Raji (cell line): ENCODE data around the gene ATXN2L.

Experiments
- POLR2A ChIP-seq: IDR thresholded peaks from 2 replicates; pipeline ENCODE4 v1.6.1; 2011; ENCODE audit warnings: low read depth, low read length, control low read depth; ENCODE audit not compliant: insufficient read depth

The ATXN2L gene

DNA sequence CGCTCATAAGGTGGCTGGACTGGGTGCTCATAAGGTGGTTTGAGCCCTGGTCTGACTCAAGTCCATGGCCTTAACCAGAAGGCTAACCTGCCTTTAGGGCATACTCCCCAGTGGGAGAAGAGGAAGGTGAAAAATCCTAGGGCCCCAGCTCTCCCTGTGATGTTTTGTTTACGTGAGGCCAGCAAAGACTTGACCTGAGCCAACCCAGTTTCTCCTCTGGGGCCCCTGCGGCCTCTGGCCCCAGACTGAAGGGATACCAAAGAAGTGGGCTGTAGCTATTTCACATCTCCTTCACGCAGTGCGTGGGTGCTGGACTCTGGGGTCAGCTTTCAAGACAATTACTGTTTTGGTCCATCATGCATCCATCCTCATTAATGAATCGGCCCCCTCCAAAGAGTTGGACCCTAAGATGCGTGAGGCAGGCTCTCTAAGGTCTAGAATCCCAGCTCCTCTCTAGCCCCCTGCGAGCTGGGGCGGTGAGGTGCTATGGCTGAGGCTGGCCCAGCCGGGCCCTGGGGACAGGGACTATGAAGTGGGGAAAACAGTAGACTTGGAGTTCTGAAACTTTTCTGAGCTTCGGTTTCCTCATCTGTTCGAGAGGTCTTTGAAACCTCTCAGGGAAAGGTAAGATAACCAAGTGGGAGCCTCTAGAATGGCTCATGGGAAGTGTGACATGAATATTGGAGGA is 42.3 kb downstream of the ATXN2L start:
- no peak for TF ChIP-seq POLR2A

DNA sequence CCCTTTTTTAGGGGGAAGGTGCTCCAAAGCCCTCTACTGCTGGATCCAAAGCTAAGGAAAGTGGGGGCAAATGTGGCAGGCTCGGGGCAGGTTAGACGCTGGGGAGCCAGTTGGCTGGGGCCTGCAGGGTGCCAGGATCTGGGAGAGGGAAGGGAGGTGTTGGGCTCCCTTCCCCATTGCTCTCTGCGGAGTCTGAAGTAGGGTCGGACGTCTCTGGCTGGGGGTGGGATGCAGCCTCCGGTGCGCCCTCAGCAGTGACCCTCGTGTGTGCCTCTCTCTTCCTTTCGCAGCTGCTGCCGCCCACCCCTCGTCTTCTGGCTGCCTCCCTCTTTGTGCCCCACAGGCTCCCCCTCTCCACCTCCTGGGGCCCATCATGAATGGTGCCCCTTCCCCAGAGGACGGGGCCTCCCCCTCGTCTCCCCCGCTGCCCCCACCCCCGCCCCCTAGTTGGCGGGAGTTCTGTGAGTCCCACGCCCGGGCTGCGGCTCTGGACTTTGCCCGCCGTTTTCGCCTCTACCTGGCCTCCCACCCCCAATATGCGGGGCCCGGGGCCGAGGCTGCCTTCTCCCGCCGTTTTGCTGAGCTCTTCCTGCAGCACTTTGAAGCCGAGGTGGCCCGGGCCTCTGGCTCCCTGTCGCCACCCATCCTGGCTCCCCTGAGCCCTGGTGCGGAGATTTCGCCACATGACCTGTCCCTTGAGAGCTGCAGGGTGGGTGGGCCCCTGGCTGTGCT is 43.1 kb downstream of the ATXN2L start:
- no peak for TF ChIP-seq POLR2A

DNA sequence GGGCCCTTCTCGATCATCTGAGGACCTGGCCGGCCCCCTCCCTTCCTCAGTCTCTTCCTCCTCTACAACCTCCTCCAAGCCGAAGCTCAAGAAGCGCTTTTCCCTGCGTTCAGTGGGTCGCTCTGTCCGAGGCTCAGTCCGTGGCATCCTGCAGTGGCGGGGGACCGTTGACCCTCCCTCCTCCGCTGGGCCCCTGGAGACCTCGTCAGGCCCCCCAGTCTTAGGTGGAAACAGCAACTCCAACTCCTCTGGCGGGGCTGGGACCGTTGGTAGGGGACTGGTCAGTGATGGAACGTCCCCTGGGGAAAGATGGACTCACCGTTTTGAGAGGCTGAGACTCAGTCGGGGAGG is 43.6 kb downstream of the ATXN2L start:
- TF ChIP-seq POLR2A = no peak

DNA sequence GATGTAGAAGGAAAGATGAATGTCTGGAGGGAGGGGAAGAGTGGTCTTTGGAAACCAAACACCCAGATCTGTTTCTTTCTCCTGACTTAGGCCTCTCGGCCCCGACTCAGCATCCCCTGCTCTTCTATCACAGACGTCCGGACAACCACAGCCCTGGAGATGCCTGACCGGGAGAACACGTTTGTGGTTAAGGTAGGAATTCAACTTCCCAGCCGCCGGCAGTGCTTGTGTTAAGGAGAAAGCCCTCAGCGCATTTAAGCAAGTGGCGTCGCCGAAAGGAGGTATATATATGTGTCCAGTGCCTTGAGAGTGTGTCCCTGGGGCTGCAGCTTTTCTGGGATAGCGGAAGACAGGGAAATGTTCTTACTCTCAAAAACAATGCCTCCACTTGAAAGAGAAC is 44.4 kb downstream of the ATXN2L start:
- TF ChIP-seq POLR2A = no peak

DNA sequence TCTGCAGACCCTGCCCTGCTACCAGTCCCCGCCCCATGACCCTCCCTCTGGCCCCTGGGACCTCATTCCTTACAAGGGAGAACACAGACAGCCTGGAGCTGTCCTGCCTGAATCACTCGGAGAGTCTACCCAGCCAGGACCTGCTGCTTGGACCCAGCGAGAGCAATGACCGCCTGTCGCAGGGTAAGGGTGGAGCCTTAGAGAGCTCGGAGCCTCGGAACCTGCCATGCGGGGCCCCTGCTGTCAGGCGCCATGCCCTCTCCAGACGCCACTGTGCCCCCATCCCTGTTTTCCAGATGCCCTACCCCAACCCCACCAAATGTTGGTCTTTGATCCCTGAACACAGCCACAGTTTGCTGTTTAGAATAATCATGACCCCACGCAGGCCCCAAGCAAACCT is 46.4 kb downstream of the ATXN2L start:
- TF ChIP-seq POLR2A = no peak

DNA sequence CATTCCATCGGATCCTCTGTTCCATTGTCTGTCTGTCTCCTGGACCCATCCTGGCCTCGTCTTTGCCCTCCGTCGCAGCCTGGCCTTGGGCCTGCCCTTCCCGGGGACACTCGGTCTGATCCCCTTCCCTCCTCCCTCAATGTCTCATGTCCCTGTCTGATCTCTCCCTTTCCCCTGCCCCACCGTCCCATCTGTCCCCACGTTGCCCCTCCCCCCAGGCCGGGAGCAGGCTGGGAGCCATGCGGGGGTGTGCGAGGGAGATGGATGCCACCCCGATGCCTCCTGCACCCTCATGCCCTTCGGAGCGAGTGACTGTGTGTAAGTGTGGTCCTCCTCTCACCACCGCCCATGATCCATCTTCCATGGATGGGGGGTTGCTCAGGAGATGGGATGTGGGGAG is 50.2 kb downstream of the ATXN2L start:
- TF ChIP-seq POLR2A = no peak

DNA sequence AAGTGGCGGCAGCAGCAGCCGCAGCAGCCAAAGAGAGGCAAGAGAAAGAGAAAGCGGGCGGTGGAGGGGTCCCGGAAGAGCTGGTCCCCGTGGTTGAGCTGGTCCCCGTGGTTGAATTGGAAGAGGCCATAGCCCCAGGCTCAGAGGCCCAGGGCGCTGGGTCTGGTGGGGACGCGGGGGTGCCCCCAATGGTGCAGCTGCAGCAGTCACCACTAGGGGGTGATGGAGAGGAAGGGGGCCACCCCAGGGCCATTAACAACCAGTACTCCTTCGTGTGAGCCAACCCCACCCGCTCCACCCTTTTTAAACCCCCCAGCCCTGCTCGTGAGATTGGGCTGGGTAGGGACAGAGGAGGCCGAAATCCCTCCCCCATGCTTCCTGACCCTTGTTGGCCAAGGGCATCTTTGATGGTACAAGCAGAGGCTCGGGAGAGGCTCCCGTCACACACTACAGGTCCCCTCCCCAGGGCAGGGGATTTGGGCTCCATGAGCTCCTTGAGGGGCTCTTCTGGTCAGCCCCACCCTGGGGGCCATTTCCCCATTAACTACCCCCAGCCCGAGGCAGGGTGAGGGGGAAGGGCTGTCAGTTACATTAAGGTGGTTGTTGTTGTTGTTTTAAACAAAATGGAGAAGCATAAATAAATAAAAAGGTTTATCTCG is 50.9 kb downstream of the ATXN2L start:
- TF ChIP-seq POLR2A = no peak

DNA sequence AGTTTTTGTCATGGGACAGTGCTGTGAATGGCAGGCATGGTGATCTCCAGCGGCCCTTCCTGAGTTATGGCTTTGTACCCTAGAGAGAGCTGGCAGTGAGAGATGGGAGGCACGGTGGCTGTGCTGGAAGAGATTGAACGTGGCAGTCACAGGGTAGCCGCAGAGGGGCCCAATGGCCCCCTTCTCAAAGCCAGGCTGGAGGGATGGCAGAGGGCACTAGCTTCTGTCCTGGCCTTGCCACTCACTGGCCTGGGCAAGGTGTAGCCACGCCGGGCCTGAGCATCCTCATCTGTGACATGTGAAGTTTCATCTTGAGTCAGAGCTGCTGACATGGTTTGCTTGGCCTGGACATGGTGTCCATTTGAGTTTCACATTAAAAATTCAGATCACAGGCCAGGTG is 51.6 kb downstream of the ATXN2L start:
- no peak for TF ChIP-seq POLR2A

DNA sequence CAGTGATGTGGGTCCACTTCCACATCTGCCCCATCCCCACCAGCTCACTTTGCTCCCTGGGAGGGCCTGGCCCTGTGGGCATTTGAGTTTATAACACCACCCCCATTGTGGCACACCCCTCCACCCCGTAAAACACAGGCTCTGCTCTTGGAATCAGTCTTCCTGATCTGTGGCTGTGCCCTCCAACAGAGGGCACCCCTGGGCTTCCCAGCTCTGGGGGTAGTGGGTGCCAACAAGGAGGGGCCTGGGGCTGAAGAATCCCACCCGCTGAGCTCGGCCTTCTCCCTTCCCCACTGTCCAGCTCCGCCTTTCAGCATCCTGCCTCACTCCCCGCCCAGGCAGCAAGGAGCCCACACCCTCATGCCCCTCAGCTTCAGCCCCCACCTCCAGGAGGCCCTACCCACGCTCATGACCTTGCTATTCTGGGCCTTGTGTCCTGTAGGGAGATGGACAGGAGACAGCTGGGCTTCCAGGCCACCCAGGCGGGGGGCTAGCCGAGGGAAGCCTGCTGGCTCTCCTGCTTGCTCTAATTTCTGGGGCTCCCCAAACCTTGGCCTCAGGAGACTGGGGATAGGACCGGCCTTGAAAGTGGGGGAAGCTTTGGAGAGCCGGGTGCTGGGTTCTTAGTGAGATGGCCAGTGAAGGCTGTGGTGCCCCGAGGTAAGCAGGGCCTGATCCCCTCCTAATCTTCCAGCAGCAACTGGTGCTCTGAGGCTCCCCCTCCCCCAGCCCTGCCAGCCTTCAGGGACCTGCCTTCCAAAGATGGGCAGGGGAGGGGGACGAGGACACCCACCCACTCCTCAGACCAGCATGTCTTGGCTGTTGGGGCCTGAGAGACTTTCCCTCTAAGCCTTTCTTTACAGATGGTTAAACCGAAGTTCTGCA is 52.6 kb downstream of the ATXN2L start:
- TF ChIP-seq POLR2A = no peak

DNA sequence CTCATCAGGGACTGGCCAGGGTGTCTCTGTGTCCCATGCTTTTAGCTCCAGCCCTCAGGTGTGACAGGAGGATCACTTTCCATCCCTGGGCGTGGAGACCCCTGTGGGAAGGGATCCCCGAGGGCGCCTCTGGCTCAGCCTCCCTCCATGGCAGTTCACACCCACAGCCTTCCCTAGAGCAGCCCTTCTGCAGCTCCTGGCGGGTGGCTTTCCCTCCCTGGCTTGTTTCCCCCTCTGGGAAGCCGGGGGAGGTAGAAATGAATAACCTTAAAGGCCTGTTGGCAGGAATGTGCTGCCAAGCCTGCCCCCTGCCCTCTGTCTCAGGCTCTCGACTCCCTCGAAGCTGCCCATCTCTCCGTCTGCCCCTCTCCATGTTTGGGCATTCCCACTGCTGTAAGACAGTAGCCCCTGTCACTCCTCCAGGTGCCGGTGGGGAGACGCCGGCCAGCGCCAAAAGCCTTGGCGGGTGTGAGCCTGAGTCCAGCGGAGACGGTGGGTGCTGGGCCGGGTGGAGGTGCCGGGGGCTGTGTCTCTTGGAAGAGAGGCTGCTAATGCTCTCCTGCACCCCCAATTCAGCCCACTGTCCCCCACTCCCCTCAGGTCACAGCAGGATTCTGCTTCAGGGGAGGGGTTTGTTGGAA is 53.3 kb downstream of the ATXN2L start:
- no peak for TF ChIP-seq POLR2A

DNA sequence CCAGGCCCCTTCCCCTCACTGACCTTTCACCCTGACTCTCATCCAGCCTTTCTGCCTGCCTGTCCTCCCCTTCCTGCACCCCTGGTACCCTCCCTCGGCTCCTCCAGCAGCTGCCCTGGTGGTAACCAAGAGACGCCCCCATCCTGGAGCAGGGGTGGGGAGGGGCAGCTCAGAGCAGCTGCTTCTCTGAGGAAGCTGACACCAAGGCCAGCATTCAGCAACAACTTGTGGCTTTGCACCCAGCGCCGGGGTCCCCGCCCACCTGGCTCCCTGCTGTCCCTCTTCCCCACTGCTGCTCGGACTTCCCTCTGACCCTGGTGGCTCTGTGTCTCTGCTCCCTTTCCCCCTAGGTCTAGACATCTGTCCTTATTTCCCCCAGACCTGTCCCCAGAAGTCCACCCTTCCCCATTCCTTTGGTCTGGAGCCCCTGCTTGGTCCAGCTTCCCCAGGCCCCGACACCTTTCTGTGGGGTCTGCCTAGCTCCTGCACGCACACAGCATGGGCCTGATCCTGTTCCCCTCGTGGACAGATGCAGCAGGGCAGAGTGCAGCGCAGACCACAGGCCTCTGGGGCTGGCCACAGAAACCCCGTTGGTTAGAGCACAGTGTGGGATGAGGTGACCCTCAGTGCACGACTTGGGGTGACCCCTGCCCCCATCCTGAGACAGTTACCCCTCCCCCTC is 54.3 kb downstream of the ATXN2L start:
- 0 out of 2 replicates have a peak, but pooled peaks have one; percentile 5 for TF ChIP-seq POLR2A

DNA sequence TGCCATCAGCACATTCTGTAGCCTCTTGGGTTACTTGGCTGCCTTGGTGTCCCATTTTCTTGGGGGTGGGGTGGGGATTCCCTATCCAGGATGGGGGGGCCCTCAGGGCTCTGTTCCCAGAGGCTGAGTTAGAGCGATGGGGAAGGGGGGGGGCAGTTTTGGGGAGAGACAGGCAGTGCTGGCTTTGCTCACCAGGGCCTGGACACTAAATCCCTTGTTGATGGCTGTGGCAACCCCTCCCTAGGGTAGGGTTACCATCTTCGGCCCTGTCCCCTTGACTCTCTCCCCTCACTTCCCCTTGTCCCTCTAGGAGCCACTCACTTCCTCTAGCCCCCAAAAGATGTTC is 54.8 kb downstream of the ATXN2L start:
- TF ChIP-seq POLR2A = 0 out of 2 replicates have a peak, but pooled peaks have one; percentile 12

DNA sequence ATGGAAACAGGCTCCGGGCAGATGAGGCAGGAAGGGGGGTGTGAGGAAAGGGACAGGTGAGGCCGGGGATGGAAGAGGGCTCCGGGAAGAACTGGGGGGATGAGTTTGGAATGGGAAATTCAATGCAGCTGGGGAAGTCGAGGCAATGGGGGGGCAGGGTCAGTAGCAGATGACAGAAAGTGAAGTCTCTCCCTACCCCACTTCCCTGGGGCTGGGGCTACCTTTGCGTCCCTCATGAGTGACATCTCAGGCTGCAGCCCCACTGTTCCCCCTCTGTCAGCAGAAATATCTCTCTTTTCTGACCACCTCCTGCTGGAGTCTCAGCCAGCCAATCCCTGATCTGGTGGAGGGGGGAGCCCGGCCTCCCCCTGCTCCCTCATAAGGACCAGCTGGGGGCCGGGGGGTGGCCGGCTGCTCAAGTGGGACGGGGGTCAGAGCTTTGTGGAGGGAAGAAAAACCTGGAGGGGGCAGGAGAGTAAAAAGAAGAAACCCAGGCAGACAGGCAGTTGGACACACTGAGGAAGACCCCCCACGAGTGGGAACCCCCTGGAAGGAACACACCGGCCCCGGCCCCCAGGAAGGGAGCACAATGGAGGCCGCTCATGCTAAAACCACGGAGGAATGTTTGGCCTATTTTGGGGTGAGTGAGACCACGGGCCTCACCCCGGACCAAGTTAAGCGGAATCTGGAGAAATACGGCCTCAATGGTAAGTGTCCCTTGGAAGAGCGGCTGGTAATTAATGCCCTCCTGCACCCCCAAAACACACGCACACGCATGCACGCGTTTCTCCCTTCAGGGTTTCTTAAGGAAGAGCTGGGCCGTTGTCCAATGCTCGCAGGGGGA is 55.5 kb downstream of the ATXN2L start, which contains the start of gene ATP2A1:
ATP2A1 (plus strand) TSS at position 406 of the 844 bp plus-strand sequence; CDS start at position 590, 184 bp downstream.
- no peak for TF ChIP-seq POLR2A
